Neural cell (in vitro differentiated cells): Measurements from ENCODE around the gene METTL26. TPM values are rescaled to one million over a fixed set of nuclear protein-coding genes. Genes with fewer than 3 reads are reported as not detected.

Experiments used
- H2AFZ ChIP-seq: fragments of 200-600, 300-800 bp; sonication (generic), shearing (Covaris generic); 2 replicates; pipeline ENCODE4 v1.6.0; 2014; ENCODE audit warnings: low read depth, mild to moderate bottlenecking, antibody characterized with exemption, low read length, moderate library complexity
- H3F3A ChIP-seq: fragments of 200-600 bp; shearing (Covaris generic); 2 replicates; pipeline ENCODE4 v1.6.1; 2016; ENCODE audit warnings: mild to moderate bottlenecking, moderate library complexity, mixed read lengths, antibody characterized with exemption, low read length; ENCODE audit not compliant: insufficient read depth, poor library complexity, severe bottlenecking
- H3K27ac ChIP-seq: fragments of 200-600, 300-800 bp; sonication (generic), shearing (Covaris generic); 2 replicates; pipeline ENCODE4 v1.5.1; 2014; ENCODE audit warnings: mild to moderate bottlenecking, low read length, moderate library complexity
- H3K27me3 ChIP-seq: fragments of 300-800, 200-600 bp; sonication (generic), shearing (Covaris generic); 2 replicates; pipeline ENCODE4 v1.6.0; 2014; ENCODE audit warnings: mild to moderate bottlenecking, low read depth, low read length, moderate library complexity; ENCODE audit not compliant: insufficient read depth
- H3K36me3 ChIP-seq: fragments of 300-800, 200-600 bp; sonication (generic), shearing (Covaris generic); 2 replicates; pipeline ENCODE4 v1.5.1; 2014; ENCODE audit warnings: mild to moderate bottlenecking, antibody characterized with exemption, low read length, moderate library complexity; ENCODE audit not compliant: insufficient read depth
- H3K4me2 ChIP-seq: fragments of 300-800, 200-600 bp; sonication (generic), shearing (Covaris generic); 2 replicates; pipeline ENCODE4 v1.6.0; 2014; ENCODE audit warnings: mild to moderate bottlenecking, low read length
- H3K4me3 ChIP-seq: fragments of 300-800, 200-600 bp; sonication (generic), shearing (Covaris generic); 2 replicates; pipeline ENCODE4 v1.5.1; 2014; ENCODE audit warnings: mild to moderate bottlenecking, low read length, moderate library complexity
- H3K79me2 ChIP-seq: fragments of 200-600 bp; shearing (Covaris generic); replicated peaks from 2 replicates; pipeline ENCODE4 v1.6.0; 2014; ENCODE audit warnings: mild to moderate bottlenecking, low read length, moderate library complexity; ENCODE audit not compliant: insufficient read depth
- H3K9ac ChIP-seq: fragments of 300-800, 200-600 bp; sonication (generic), shearing (Covaris generic); 2 replicates; pipeline ENCODE4 v1.6.1; 2016; ENCODE audit warnings: mild to moderate bottlenecking, low read length, mixed read lengths
- H3K9me2 ChIP-seq: fragments of 200-600 bp; shearing (Covaris generic); 2 replicates; pipeline ENCODE4 v1.6.1; 2016; ENCODE audit warnings: mild to moderate bottlenecking, low read length, mixed read lengths; ENCODE audit not compliant: insufficient read depth
- H3K9me3 ChIP-seq: fragments of 200-600, 300-800 bp; sonication (generic), shearing (Covaris generic); 2 replicates; pipeline ENCODE4 v1.6.1; 2016; ENCODE audit warnings: mild to moderate bottlenecking, mixed run types, low read length, moderate library complexity, mixed read lengths
- H4K20me1 ChIP-seq: fragments of 200-600 bp; shearing (Covaris generic); 2 replicates; pipeline ENCODE4 v1.6.1; 2016; ENCODE audit warnings: mild to moderate bottlenecking, mixed run types; ENCODE audit not compliant: insufficient read depth
- CTCF ChIP-seq: fragments of 450-650 bp; IDR thresholded peaks from 2 replicates; pipeline ENCODE4 v1.5.1; 2014; ENCODE audit warnings: antibody characterized with exemption, mild to moderate bottlenecking, moderate library complexity; ENCODE audit not compliant: poor library complexity, severe bottlenecking
- EP300 ChIP-seq: fragments of 450-650 bp; conservative IDR thresholded peaks from 2 replicates; pipeline ENCODE4 v1.6.1; 2014; ENCODE audit warnings: antibody characterized with exemption, mild to moderate bottlenecking, moderate library complexity; ENCODE audit not compliant: poor library complexity, severe bottlenecking
- EZH2 ChIP-seq: fragments of 200-600, 300-800 bp; shearing (Covaris generic), sonication (generic); IDR thresholded peaks from 2 replicates; pipeline ENCODE4 v1.6.1; 2014; ENCODE audit warnings: antibody characterized with exemption, low read length, borderline replicate concordance, mild to moderate bottlenecking; ENCODE audit not compliant: insufficient read depth, poor library complexity, severe bottlenecking
- MXI1 ChIP-seq: fragments of 450-650 bp; conservative IDR thresholded peaks from 2 replicates; pipeline ENCODE4 v1.6.1; 2014; ENCODE audit warnings: antibody characterized with exemption, mild to moderate bottlenecking; ENCODE audit not compliant: poor library complexity, severe bottlenecking
- POLR2AphosphoS5 ChIP-seq: IDR thresholded peaks from 2 replicates; pipeline ENCODE4 v1.6.1; 2012
- RAD21 ChIP-seq: fragments of 450-650 bp; conservative IDR thresholded peaks from 2 replicates; pipeline ENCODE4 v1.6.1; 2014; ENCODE audit warnings: antibody characterized with exemption, mild to moderate bottlenecking, moderate library complexity
- REST ChIP-seq: IDR thresholded peaks from 2 replicates; pipeline ENCODE4 v1.6.1; 2012; ENCODE audit warnings: borderline replicate concordance
- SMC3 ChIP-seq: fragments of 450-650 bp; conservative IDR thresholded peaks from 2 replicates; pipeline ENCODE4 v1.6.1; 2014; ENCODE audit warnings: antibody characterized with exemption, mild to moderate bottlenecking, moderate library complexity; ENCODE audit not compliant: poor library complexity
- TAF1 ChIP-seq: IDR thresholded peaks from 2 replicates; pipeline ENCODE4 v1.6.1; 2012; ENCODE audit warnings: low read depth
- polyA plus RNA-seq: library from polyadenylated mRNA; depleted of rRNA; stranded (reverse); fragments of >200 nt; gene quantifications from 2 replicates; pipeline ENCODE4 v1.2.3, GENCODE V29; 2014

METTL26 gene
- polyA plus RNA-seq, 1 donor from 2014 or later = 127 TPM

- Histone ChIP-seq H3K36me3 (no peaks in the 10 kb centered on the region), H3K4me2 (no peak overlapping the region), H3K79me2 (no peaks in the 10 kb centered on the region), H2AFZ (no peak overlapping the region), H3K27me3 (no peaks in the 10 kb centered on the region), H3K9me2 (no peaks in the 10 kb centered on the region), H4K20me1 (no peaks in the 10 kb centered on the region), H3F3A (no peaks in the 10 kb centered on the region), H3K9ac (no peak overlapping the region), H3K27ac (no peak overlapping the region), H3K4me3 (no peak overlapping the region), H3K9me3 (no peaks in the 10 kb centered on the region)
- TF ChIP-seq TAF1 (no peak), CTCF (no peak), RAD21 (no peak), SMC3 (no peak), EZH2 (no peak), REST (no peak), EP300 (no peak), POLR2AphosphoS5 (no peak), MXI1 (no peak)
Measured at GRCh38 chr16:633336-634050, 2.6 kb downstream of the METTL26 start.

GRCh38 chr16:632486-633335, 3.4 kb downstream of the METTL26 start:
- TF ChIP-seq CTCF = no peak
- TF ChIP-seq EZH2 = no peak
- TF ChIP-seq RAD21 = no peak
- no peak for TF ChIP-seq MXI1
- TF ChIP-seq TAF1 = no peak
- TF ChIP-seq REST = no peak
- TF ChIP-seq POLR2AphosphoS5 = no peak
- H3K9me2 ChIP-seq = no peaks in the 10 kb centered on the region
- H4K20me1 ChIP-seq = no peaks in the 10 kb centered on the region
- H3K27me3 ChIP-seq = no peaks in the 10 kb centered on the region
- no peaks in the 10 kb centered on the region for H3K79me2 ChIP-seq
- H3K9ac ChIP-seq = no peak overlapping the region
- no peaks in the 10 kb centered on the region for H3F3A ChIP-seq
- no peak overlapping the region for H3K4me2 ChIP-seq
- no peak overlapping the region for H2AFZ ChIP-seq
- no peaks in the 10 kb centered on the region for H3K9me3 ChIP-seq
- no peak overlapping the region for H3K27ac ChIP-seq
- H3K4me3 ChIP-seq = no peak overlapping the region
- H3K36me3 ChIP-seq = no peaks in the 10 kb centered on the region
